Measurements from ENCODE around the gene ARHGAP15. TPM values are rescaled to one million over a fixed set of nuclear protein-coding genes. Genes with fewer than 3 reads are reported as not detected.

The ARHGAP15 gene
- total RNA-seq, 4 donors from 2014 or later, result 3.4 to 9.3 (median 6.4) TPM

DNA sequence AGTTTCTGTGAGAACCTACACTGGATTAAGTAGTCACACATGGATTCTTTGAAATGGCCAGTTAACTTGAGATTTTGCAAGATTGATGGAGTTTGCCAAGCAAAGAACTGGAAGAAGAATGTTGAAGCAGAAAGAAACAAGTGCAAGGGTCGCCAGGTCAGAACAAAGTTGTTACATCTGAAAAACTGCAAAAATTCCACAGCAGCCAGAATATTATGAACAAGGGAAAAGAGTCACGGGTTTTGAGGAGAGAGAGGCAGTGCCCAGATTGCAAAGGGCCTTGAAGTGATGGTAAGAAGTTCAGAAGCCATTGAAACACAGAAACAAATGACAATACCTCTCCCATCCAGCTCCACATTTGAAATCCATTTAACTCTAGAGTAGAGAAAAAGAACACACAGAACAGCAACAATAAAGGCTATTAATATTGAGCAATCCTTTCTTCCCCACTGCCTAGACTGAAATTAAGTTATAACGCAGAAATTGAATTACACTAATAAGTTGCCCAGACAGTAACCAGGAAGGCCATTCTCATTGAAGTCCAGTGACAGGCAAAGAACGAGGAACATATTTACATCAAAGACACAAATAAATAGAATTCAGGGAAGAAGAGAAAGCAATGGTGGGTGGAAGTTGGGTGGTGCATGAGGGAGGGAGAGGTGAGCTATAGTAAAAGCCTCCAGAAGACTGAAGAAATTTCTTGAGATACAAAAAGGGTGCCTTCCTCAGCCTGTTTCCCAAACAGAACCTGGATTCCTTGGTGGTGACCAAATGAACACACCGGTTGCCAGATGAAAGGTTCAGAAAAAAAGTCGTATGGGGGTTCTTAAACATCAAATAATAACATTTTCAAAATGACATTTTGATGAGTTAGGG lies 80.6 kb downstream of the ARHGAP15 start:
- 66 to 74% methylated on average over 4 to 6 of the region's 6 CpGs for WGBS, 2 donors (ENCODE audit: low coverage in 1 of 2)
- TF ChIP-seq, protein P1, sequence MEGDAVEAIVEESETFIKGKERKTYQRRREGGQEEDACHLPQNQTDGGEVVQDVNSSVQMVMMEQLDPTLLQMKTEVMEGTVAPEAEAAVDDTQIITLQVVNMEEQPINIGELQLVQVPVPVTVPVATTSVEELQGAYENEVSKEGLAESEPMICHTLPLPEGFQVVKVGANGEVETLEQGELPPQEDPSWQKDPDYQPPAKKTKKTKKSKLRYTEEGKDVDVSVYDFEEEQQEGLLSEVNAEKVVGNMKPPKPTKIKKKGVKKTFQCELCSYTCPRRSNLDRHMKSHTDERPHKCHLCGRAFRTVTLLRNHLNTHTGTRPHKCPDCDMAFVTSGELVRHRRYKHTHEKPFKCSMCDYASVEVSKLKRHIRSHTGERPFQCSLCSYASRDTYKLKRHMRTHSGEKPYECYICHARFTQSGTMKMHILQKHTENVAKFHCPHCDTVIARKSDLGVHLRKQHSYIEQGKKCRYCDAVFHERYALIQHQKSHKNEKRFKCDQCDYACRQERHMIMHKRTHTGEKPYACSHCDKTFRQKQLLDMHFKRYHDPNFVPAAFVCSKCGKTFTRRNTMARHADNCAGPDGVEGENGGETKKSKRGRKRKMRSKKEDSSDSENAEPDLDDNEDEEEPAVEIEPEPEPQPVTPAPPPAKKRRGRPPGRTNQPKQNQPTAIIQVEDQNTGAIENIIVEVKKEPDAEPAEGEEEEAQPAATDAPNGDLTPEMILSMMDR (IDR thresholded peaks at IDR 0.05), result no peak
- no peak for TF ChIP-seq POLR2A (IDR thresholded peaks at IDR 0.05)
- no peak for TF ChIP-seq EP300 (IDR thresholded peaks at IDR 0.05)
- TF ChIP-seq POLR2AphosphoS5 (IDR thresholded peaks at IDR 0.05), result no peak
- no peaks in the 10 kb centered on the region for H3K27me3 ChIP-seq
- H3K36me3 ChIP-seq, result no peaks in the 10 kb centered on the region
- no peak overlapping the region for H3K4me3 ChIP-seq
- no peaks in the 10 kb centered on the region for H3K4me1 ChIP-seq
- no peak overlapping the region for H3K27ac ChIP-seq
- no peak for ATAC-seq
- no peaks in the 10 kb centered on the region for H3K9me3 ChIP-seq

DNA sequence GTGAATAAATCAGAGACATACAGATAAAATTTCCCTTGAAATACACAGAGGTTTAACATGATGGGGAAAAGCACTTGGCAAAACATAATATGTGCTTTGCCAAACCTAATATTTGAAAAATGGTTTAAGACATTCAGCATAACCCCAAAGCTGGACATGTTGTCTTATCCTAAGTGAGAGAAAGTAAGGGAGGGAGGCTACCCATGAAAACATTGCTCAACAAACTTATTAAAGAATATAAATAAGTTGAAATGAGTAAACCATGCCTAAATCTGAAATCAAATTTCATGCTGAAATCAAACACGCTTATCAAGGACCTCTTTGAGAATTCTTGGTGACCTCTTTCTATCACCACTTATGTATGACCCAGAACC lies 81.2 kb downstream of the ARHGAP15 start:
- no peak for TF ChIP-seq EP300 (IDR thresholded peaks at IDR 0.05)
- no peaks in the 10 kb centered on the region for H3K36me3 ChIP-seq
- H3K4me3 ChIP-seq, result no peak overlapping the region
- H3K27me3 ChIP-seq, result no peaks in the 10 kb centered on the region
- no peak overlapping the region for H3K27ac ChIP-seq
- no peak for ATAC-seq
- WGBS, 2 donors (ENCODE audit: low coverage in 1 of 2), result 97 to 100% methylated on average over 1 of the region's 1 CpG
- H3K9me3 ChIP-seq, result no peaks in the 10 kb centered on the region
- H3K4me1 ChIP-seq, result no peaks in the 10 kb centered on the region

DNA sequence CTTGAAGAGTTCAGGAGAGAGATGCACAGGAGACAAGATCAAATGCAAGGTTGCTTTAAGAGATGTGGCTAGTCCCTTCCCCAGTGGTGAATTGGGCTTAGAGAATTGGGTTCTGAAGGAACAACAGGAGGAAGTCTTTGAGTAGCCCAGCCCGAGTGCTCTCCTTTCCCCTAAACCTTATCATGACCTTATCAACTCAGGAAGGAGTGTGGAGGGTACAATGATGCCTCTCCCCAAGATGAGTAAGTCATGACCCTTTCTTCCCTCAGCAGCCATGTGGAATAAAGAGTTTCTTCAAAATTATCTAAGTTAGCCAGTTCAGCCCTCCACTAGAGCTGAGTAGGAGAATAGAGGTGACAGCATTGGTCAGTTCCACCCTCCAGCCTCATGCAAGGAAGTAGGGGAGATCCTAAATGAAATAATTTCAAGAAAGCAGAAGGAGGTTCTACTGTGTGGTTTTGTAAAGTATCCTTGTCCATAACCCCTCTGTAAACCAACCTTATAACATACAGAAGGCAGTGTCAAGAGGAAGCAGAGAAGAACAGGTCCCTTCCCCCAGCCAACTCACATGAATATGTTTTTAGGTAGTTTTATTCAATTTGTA lies 88.4 kb downstream of the ARHGAP15 start:
- Histone ChIP-seq H3K4me1 (no peaks in the 10 kb centered on the region), H3K27ac (no peak overlapping the region), H3K36me3 (no peaks in the 10 kb centered on the region), H3K9me3 (peaks cover 0 to 6% (median 0%) of the 10 kb centered on the region in 3 donors), H3K4me3 (no peak overlapping the region), H3K27me3 (no peaks in the 10 kb centered on the region)
- WGBS, 2 donors (ENCODE audit: low coverage in 1 of 2), result no CpG with 5 or more reads among the region's 1 CpG
- ATAC-seq, result no peak
- TF ChIP-seq EP300 (IDR thresholded peaks at IDR 0.05), result no peak
- no peak for TF ChIP-seq POLR2A (IDR thresholded peaks at IDR 0.05)
- TF ChIP-seq, protein P1 (IDR thresholded peaks at IDR 0.05), result no peak
- TF ChIP-seq POLR2AphosphoS5 (IDR thresholded peaks at IDR 0.05), result no peak

DNA sequence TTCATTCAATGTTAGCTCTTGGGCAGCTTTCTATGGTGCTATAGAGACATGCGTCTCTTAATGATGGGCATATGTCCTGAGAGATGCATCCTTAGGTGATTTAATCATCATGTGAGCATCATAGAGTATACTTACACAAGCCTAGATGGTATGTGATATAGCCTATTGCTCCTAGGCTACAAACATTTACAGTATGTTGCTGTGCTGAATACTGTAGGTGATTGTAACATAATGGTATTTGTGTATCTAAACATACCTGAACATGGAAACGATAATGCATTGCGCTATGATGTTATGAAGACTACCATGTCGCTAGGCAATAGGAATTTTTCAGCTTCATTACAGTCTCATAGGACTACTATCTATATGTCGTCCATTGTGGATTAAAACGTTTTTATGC lies 89.4 kb downstream of the ARHGAP15 start:
- Histone ChIP-seq H3K9me3 (peaks cover 0 to 6% (median 0%) of the 10 kb centered on the region in 3 donors), H3K27ac (no peak overlapping the region), H3K4me1 (no peaks in the 10 kb centered on the region), H3K36me3 (no peaks in the 10 kb centered on the region), H3K4me3 (no peak overlapping the region), H3K27me3 (no peaks in the 10 kb centered on the region)
- ATAC-seq, result no peak
- TF ChIP-seq EP300 (IDR thresholded peaks at IDR 0.05) (no peak), POLR2A (IDR thresholded peaks at IDR 0.05) (no peak), POLR2AphosphoS5 (IDR thresholded peaks at IDR 0.05) (no peak)
- TF ChIP-seq, protein P1 (IDR thresholded peaks at IDR 0.05), result no peak
- 86 to 94% methylated on average over 6 of the region's 6 CpGs for WGBS, 2 donors (ENCODE audit: low coverage in 1 of 2)

DNA sequence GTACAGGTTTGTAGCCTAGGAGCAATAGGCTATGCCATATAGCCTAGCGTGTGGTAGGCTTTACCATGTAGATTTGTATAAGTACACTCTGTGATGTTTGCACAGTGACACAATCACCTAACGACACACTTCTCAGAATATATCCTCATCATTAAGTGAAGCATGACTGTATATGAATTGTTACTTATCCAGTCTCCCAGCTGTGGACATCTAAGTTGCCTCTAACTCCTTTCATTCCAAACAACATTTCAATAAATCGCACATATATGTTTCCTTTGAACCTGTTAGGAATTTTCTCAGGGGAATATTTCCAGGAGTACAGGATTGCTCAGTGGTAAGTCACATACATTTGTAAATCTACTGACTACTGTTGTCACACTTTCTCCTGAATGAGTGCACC lies 90.0 kb downstream of the ARHGAP15 start:
- H3K9me3 ChIP-seq, result peaks cover 0 to 6% (median 0%) of the 10 kb centered on the region in 3 donors
- WGBS, 2 donors (ENCODE audit: low coverage in 1 of 2), result 91 to 92% methylated on average over 3 of the region's 3 CpGs
- no peaks in the 10 kb centered on the region for H3K4me1 ChIP-seq
- H3K4me3 ChIP-seq, result no peak overlapping the region
- ATAC-seq, result no peak
- no peak overlapping the region for H3K27ac ChIP-seq
- no peaks in the 10 kb centered on the region for H3K27me3 ChIP-seq
- no peaks in the 10 kb centered on the region for H3K36me3 ChIP-seq
- TF ChIP-seq EP300 (IDR thresholded peaks at IDR 0.05), result no peak

DNA sequence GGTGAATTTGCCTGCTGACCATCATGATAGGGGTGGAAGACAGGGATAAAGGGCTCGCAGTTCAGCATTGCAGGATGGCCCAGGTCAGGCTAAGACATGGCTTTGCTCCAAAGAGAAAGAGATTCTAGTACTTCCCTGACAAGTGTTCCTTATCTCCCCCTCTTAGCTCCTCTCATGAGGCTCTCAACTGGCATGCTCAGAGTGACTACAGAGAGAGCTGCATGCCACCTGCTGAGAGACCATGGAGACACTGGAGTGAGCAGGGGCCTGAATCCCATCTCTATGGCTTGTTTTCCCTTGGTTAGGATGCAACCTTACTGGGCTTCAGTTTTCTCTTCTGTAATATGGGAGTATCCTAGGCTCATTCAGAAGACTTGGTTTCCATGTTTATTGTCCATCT lies 94.3 kb downstream of the ARHGAP15 start:
- Histone ChIP-seq H3K4me1 (no peaks in the 10 kb centered on the region), H3K4me3 (no peak overlapping the region), H3K27me3 (no peaks in the 10 kb centered on the region), H3K36me3 (no peaks in the 10 kb centered on the region), H3K9me3 (no peaks in the 10 kb centered on the region), H3K27ac (no peak overlapping the region)
- no peak for ATAC-seq
- 83% methylated on average over 1 of the region's 1 CpG; no CpG with 5 or more reads in 1 of the 2 donors for WGBS, 2 donors (ENCODE audit: low coverage in 1 of 2)
- no peak for TF ChIP-seq POLR2A (IDR thresholded peaks at IDR 0.05)
- TF ChIP-seq, protein P1 (IDR thresholded peaks at IDR 0.05), result no peak

Data from gastroesophageal sphincter (tissue), 4 donors.